Fibroblast of the conjunctiva (primary cell): ENCODE results near the gene PRKAG1.

Experiments
- DNase-seq: peaks from one replicate; pipeline ENCODE4 v3.0.0-alpha.2; 2010; ENCODE audit warnings: low read depth

PRKAG1 gene

DNA sequence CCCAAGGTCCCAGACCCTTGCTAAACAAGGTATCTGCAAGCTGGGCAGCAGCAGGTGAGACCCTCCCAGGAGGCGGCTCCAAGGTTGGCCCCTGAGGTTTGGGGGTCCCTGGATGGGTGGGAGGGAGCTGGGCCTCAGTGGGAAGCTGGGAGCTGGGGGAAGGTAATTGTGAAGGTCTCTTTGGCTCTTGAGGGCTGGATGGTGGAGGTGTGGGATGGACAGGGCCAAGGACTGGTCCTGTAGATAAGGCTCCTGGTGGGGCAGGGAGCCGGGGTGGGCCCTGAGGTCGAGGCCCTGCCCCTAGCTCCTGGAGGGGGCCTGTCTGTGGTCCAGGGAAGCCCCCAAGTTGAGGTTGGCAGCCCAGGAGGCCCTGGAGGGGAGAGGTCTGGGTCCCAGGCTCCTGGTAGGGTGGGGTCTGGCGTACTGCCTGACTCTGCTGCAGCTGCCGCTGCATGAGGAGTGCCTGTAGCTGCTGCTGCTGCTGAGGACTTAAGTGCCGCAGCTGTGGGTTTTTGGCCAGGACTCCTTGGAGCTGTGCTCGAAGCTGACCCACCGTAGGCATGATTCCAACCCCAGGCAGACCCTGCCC lies 13.1 kb upstream of the PRKAG1 start:
- DNase-seq, result no peak

DNA sequence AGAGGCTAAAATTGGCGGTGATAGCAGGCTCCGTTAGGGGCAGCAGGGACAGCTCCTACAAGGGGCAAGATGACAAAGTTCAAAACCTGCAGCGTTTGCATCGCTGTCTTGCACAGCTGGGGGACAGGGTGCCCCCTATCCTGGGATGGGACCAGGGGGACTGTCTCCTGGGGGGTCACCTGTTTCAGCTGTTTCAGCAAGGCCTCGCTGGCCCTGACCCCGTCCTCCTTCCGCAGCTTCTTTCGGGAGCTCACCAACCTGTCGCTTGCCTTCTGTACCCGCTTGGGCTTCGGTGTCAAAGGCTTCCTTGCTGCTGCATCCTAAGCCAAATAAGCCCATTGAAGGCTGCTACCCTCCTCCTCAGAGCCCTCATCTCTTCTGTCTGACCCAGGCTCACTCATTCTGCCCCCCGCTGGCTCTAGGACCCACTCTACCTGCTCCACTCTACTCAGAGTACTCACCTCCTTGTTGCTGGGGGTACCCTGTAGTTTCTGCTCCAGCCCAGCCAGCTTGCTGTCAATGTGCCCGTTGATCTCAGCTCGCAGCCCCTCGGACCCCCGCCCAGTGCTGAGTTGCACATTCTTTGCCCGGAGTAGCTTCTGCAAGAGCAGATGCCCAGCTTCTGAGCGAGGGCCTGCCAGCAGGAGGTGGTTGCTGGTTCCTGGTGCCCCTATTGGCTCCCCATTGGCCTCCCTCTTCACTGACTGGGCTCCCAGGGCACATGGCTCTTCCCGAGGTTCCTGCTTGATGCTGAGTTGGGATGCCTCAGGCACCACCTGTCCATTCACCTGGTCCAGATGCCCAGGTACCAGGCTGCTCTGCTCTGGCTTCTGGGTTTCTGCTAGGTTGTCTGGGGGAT lies 12.4 kb upstream of the PRKAG1 start:
- no peak for DNase-seq

DNA sequence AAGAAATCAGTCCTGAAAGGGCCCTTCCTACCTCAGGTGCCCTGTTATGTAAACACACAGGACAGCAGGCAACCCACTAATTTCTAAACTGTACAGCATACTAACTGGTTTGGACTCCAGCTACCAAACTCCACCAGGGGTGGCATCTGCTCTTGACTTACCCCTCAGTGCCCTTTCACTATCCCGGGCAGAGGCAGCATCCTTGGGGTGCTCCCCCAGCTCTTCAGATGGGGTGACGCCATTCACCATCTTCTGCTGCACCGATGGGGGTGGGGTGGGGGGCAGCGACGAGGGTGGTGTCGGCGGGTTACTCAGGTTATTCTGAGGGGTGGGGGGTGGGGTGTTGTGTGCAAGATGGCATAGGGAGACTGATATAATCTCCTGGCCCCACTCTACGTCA lies 11.5 kb upstream of the PRKAG1 start:
- no peak for DNase-seq

DNA sequence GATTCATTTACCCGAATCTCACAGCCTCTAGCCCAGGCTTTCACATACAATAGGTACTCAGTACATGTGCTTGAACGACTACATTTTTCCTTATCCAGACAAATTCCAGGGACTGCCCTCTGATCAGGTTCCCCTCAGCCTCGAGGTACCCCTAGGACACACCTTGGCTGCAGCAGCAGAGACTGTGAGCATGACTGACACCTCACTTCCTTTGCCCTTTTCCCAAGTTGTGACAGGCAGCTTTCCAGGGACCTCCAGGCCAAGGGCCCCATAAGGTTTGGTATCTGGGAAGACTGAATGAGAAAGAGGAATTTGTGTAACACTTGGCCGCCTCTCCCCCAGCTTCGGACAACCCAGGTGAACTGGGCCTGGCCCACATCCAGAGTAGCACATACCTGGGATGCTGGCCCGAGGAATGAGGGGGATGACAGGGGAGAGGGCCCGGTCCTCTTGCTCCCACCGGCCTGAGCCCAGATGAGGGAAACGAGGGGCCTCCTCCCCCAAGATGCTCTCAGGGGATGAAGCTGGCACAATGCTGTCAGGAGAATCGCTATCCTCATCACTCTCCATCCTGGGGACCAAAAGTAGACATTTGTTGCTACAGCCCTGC lies 10.2 kb upstream of the PRKAG1 start:
- DNase-seq, result no peak

DNA sequence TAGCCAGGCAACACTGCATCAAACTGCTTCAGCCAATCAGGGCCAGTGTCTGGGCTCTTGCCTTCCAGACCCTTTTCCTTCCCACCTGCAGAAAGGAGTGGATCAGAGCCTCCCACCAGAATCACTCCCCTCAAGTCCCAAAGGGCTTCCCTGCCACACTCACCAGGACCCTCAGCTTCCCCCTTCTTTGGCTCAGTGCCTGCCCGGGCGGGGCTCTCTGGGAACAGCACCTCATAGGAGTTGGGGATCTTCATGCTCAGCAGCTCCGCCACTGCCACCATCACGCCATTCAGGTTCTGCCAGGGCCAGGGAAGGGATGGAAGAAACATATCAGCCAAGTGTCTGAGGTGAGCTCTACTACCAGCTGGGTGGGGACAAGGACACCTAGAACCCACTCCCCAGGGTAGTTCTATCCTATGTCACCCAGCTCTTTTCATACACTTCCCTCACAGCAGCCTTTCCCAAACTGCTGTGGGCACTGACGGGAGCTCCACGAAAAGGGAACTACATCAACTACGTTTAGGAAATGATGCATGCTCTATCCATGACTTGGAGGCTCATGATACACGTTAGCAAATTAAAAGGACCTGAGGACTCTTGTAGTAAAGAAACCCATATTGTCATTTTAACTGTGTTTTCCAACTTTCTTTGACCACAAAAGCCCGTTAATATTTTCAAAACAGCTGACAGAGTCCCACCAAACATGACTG lies 9.4 kb upstream of the PRKAG1 start:
- DNase-seq, result no peak

DNA sequence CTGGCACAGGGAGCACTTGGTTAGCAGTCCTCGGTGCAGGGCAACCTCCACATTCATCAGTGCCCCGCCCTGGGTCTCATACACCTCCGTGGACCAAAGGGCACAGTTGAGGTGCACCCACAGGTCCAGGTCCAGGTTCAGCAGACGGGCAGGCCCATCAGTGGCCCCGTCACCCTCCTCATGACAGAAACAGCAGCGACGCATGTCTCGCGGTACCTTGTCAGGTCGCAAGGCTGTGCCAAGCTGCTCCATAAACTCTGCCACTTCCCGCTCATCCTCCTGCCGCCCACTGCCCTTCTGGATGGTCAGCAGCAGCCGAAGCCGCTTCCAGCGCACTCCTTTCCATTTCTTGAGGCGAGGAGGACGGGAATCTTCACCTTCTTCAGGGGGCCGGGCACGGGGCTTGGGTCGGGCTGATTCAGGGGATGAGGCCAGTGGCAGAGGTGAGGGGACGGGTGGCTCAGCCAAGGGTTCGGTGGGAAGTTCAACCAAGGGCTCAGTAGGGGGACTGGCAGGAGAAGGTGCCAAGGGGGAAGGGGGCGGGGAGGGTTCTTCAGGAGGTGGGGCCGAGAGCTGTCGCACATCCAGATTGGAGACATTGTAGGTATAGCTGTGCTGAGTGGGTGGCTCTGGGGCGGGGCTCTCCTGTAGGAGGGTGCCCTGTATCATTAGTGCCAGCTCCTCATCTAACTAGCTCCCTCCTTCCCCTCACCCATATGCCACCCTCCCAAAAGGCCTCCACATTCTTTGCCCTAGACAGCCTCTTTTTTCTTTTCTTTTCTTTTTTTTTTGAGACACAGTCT lies 8.3 kb upstream of the PRKAG1 start:
- no peak for DNase-seq

DNA sequence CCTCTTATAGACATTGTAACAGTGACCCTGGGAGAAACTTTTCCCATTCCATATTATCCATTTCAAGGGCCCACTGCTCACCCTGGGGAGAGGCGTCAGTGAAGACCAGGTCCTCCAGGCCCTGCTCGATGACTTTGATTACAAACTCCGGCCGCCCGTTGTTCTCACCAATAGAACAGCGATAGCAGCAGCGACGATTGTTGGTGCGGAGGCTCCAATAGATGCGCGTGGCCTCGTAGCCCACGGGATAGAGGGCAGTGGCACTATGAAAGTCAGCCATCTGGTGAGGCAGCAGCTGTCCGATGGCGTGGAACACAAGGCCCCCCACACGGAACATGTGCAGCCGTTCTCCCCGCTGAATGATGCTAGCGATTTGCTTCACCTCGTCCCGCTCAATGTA lies 7.5 kb upstream of the PRKAG1 start:
- DNase-seq, result no peak

DNA sequence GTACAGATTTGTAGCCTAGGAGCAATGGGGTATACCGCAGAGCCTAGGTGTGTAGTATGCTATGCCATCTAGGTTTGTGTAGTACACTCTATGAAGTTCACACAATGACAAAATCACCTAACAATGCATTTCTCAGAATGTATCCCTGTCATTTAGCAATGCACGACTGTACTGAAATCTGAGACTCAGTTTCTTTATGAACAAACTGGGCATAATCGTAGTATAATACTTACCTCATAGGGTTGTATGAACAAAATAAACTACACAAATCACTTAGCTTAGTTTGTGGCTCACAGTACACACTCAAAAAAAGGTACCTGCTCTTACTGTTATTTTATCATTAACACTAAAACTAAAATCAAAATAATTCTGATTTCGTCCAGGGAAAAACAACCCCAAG lies 6.9 kb upstream of the PRKAG1 start:
- no peak for DNase-seq

DNA sequence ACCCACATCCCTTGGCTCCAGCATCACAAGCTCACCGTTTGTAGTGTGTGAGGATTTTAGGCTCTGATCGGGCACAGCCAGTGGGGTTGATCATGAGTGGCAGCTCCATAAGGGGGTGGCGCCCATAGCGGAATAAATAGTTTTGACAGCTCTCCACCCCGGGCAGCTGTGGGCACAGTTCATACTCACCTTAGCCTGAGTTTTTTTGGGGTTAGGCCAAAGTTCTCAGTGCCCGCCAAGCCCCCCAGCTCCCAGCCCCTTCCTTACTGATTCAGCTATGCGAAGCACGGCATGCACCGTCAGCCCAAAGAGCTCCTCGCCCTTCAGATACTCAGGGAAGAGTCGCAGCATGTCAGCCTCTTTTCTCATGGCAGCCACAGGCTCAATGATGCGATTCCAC lies 6.0 kb upstream of the PRKAG1 start:
- no peak for DNase-seq

DNA sequence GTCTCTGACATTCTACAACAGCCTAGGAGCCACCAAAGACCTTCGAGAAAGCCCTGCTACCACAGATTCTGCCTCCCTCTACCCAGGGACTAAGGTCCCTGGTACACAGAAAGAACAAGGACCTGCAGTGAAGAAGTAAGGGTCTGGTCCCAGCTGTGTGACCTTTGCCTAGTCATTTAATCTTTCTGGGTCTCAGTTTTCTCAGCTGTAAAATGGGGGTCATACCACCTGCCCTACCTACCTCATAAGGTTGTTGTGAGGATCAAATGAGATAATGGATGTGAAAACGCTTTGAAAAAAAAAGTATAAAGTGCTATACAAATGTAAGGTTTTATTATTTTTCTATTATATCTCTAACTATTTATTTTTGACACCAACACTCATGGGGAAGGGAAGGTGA lies 5.2 kb upstream of the PRKAG1 start:
- no peak for DNase-seq

DNA sequence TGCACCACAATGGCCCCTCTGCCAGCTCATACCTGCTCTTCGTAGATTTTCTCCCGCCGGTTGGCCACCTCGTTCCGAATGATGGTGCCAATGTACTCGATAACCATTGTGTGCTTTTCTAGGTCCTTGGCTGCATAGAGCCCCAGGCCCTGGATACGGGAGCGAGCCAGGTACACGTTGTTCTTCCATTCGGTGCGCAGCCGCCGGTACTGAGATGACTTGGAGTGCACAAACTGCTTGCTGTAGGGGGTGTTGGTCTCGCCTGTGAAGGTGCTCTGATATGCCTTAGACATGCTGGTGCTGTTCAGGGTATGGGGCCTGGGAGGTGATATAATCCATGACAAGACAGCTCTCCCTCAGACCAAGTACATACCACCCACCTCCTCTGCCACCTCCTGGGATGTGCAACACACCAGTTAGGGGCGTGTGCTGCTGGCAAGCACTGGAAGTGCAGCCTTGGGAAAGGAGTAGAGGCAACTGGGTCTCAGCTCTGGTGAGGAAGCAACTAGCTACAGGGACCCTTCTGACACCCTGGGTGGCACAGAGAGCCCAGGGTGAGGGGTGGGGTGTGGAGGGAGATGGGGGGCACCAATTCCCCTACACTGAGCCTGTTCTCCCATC lies 4.1 kb upstream of the PRKAG1 start:
- DNase-seq, result no peak

DNA sequence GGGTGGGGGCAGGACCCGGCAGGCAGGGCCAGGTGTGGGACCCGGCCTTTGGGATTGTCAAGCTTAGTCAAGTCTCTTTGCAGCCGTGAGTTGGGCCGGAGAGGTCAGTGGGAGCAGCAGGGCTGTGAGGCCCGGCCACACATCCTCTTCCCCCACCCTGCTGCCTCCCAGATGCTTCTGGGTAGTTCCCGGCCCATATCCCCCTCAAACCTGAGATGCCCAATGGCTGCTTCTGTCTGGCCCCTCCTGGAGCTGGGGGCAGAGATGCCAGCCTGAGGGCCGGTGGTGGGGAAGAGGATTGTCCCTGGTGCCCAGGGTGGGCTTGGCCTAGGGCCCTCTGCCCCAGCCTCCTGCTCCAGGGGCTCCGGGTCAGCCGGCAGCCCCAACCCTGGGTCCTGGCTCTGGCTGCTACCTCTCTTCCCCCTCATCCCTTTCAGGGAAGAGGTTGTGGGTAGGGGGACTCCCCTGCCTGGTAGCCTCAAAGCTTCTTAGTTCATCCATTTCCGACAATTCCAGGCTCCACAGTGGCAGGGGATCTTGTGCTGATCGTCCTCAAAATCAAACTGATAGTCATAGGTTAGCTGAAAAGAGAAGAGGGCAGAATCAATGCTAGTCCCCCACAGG lies 2.8 kb upstream of the PRKAG1 start:
- DNase-seq, result no peak

DNA sequence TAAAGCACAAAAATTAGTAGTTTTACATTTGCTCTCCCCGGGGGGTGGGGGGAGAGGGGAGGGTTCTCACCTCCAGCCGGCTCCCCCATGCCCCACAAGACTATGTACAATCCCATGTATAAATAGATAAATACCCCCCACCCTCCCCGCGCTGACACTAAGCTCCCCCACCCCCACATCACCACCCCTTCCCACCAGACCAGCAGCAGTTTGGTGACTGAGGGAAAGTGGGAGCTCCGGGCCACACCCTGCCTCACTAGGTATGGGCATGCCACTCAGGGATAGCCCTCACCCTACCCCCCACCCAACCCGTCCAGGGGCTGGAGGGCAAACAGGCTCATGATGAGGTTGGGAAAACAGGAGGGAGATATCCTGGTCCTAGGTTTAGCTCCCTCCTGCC lies 1.9 kb upstream of the PRKAG1 start:
- no peak for DNase-seq

DNA sequence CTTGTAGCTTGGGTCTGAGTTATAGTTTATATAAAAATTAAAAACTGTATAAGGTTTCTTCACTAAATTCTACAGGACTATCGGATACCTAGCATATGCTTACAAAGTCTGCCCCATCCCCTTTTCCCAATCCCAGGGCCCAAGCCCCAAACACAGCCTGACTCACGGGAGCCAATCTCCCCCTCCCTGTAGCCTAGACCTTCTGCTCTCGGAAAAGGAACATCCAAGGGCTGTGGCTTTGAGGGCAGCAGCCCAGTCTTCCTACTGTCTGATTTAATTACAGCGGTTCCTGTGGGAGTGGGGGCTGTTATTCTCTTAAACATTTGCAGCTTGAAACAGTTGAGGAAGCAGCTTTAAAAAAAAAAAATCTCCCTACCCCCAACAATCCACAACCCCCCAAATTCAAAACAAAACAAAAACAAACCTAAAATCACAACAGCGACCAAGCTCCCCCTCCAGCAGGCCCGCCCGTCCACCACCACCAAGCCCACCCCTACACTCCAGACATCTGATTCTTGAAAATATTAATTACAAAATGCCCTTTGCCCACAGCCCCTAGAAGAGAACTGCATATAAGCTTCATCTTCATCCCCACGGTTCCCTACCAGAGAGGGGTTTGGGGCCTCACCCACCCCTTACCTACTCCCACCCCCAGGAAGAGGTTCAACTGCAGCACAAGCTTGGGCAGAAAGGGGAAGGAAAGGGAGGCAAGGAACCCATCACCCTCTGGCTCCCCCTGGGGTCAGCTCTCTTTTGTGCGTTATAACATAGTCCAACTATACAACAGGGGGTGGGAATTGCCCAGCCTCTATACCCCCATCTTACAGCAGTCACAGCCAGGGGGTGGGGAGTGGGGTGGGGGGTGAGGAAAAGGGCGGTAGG lies 1.1 kb upstream of the PRKAG1 start:
- DNase-seq, result no peak

DNA sequence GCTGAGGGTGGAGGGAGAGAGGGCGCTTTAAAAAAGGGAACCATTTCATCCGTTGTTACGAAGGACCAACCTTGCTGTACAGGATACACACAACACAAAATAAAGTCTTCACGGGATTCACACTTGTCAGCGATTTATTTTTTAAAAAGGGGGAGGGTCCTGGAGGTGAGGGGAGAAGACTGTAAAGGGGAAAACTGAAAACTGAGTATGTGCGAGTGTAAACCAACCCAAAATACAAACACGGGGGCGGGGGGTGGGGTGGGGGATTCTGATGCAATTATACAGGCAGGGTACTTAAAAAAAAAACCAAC lies 499 bp upstream of the PRKAG1 start:
- no peak for DNase-seq

DNA sequence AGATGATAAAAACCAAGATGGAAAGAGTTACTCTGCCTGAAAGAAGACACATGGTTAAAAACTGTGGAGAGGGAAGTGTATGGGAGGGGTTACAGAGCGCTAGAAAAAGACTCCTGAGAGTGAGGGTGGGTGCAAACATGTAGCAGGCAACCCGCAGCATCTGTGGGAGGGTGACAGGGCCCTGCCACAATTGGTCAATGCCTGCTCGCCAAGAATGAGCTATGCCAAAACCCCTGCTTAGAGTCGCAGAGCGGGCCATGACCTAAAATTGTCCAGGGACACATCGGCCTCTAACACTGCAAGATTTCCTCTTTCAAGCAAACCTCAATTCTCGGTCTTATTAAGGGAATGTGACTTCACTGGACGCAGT lies 700 bp downstream of the PRKAG1 start:
- no peak for DNase-seq

DNA sequence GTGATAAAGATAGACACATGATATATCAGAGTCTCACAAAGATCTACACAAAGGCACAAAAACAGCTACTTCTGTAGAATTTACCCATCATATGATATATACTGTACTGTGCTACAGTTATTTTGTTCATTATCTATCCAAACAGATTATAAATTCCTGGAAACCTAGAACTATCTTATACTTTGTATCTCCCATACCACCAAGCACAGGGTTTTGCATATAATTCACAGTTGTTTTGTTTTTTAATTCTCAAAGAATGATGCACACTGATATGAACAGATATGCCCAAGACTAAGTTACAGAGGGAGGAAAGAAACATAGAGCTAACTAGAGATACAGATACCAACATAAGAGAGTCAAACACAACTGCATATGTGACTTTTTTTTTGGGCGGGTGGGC lies 3.4 kb downstream of the PRKAG1 start:
- no peak for DNase-seq

DNA sequence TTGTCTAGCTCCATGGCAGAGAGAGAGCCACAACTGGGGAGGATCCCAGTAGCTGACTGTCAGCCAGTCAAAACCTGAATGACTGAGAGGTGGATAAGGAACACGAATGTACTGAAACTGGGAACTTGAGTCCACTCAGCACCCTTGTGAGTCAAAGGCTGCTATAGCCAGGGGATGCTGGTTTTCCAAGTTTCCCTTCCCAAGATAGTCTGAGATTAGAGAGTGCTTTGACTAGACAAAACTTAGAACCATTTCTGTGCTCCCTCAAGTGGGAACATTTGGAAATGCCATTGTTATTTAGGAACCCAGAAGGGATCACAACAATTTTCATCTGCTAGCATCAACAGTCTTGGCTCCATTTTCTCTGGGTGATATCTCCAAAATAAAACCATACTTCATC lies 4.0 kb downstream of the PRKAG1 start:
- DNase-seq, result no peak

DNA sequence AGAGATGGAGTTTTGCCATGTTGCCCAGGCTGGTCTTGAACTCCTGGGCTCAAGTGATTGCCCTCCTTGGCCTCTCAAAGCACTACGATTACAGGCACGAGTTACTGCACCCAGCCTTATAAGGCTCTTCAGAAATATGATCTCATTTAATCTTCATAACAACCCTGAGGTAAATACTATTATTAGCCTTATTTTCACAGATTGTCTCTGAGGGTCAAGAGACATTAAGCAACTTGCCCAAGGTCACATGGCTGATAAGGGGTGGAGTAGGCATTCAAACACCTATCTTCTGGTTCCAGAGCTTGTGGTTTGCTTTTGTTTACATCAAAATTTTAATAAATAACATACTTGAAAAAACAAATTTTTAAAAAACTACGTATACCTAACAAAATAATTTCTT lies 5.1 kb downstream of the PRKAG1 start:
- no peak for DNase-seq

DNA sequence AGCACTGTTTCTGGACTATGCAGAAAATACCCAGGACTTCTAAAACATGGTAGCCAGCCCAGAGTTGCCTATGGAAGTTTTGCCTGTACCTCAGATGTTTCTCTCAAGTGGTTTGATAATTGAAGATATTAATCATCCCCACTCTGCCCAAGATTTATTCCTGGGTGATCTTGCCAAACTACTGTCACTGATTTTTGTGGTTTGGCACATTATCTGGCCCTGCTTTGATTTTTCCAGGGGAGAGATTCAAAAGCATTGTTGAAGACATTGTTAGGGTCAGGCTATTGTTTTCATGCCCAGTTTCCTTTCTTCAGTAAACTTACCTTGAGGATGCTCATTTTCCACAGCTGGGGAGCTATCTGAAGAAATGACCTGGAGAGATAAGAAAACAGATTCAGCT lies 5.8 kb downstream of the PRKAG1 start:
- DNase-seq, result no peak
